IMR-90 (cell line): ENCODE data around the gene NFASC. TPM values are rescaled to one million over a fixed set of nuclear protein-coding genes. Genes with fewer than 3 reads are reported as not detected.

Source experiments
- ATAC-seq: fragments of 200-7000 bp; cut with Tn5 transposase; 2 replicates; pipeline ENCODE4 v1.9.1; 2020; ENCODE audit warnings: low read depth, mild to moderate bottlenecking, moderate library complexity
- BruUV-seq: library from RNA; stranded (reverse); fragments of 400-500 nt; replicated peaks from 2 replicates; lab custom pipeline; 2021; lab: Mats Ljungman, UMichigan
- CTCF ChIA-PET: fragments of 300-600 bp; formaldehyde crosslinking; extraction: SDS; loops from one replicate; lab custom pipeline; 2021; ENCODE audit warnings: antibody characterized with exemption; lab: Yijun Ruan, JAX
- POLR2A ChIA-PET: fragments of 300-600 bp; sonication (Branson Sonifier 250); formaldehyde crosslinking; loops from one replicate; lab custom pipeline; 2022; ENCODE audit warnings: antibody characterized with exemption; ENCODE audit not compliant: unreplicated experiment; lab: Charles Lee
- DNase-seq: peaks from one replicate; pipeline ENCODE4 v3.0.0; 2013
- H2AFZ ChIP-seq: replicated peaks from 2 replicates; pipeline ENCODE3; 2013; ENCODE audit warnings: low read length, mild to moderate bottlenecking; ENCODE audit not compliant: poor library complexity
- H2AK5ac ChIP-seq: 2 replicates; pipeline ENCODE4 v1.6.1; 2013; ENCODE audit warnings: low read depth, low read length, inconsistent platforms
- H2AK9ac ChIP-seq: replicated peaks from 2 replicates; pipeline ENCODE3; 2013; ENCODE audit warnings: mild to moderate bottlenecking, low read depth, low read length, moderate library complexity; ENCODE audit not compliant: poor library complexity
- H2BK120ac ChIP-seq: 2 replicates; pipeline ENCODE4 v1.6.1; 2013; ENCODE audit warnings: low read depth, low read length, inconsistent platforms
- H2BK15ac ChIP-seq: 3 replicates; pipeline ENCODE4 v1.6.1; 2013; ENCODE audit warnings: low read depth, low read length, inconsistent platforms
- H2BK20ac ChIP-seq: 2 replicates; pipeline ENCODE4 v1.6.1; 2013; ENCODE audit warnings: low read depth, mild to moderate bottlenecking, inconsistent platforms, low read length, moderate library complexity
- H2BK5ac ChIP-seq: 2 replicates; pipeline ENCODE4 v1.6.1; 2013; ENCODE audit warnings: mild to moderate bottlenecking, low read depth, low read length, inconsistent platforms; ENCODE audit not compliant: poor library complexity, severe bottlenecking
- H3K14ac ChIP-seq: replicated peaks from 2 replicates; pipeline ENCODE4 v1.6.1; 2013; ENCODE audit warnings: low read depth, low read length, inconsistent platforms
- H3K18ac ChIP-seq: 2 replicates; pipeline ENCODE4 v1.6.1; 2013; ENCODE audit warnings: low read depth, low read length, control low read depth
- H3K23ac ChIP-seq: 2 replicates; pipeline ENCODE4 v1.6.1; 2013; ENCODE audit warnings: low read depth, low read length, inconsistent platforms
- H3K27ac ChIP-seq: 2 replicates; pipeline ENCODE4 v1.5.1; 2013; ENCODE audit warnings: mild to moderate bottlenecking, control low read depth, low read length; ENCODE audit not compliant: insufficient read depth
- H3K27me3 ChIP-seq: 2 replicates; pipeline ENCODE4 v1.6.1; 2013; ENCODE audit warnings: low read length; ENCODE audit not compliant: control insufficient read depth, insufficient read depth
- H3K36me3 ChIP-seq: 2 replicates; pipeline ENCODE4 v1.6.1; 2013; ENCODE audit warnings: low read length, mixed read lengths; ENCODE audit not compliant: control insufficient read depth, insufficient read depth
- H3K4ac ChIP-seq: 2 replicates; pipeline ENCODE4 v1.6.1; 2013; ENCODE audit warnings: low read depth, low read length, inconsistent platforms
- H3K4me1 ChIP-seq: 2 replicates; pipeline ENCODE4 v1.6.1; 2013; ENCODE audit warnings: low read length, mixed read lengths; ENCODE audit not compliant: control insufficient read depth, insufficient read depth
- H3K4me2 ChIP-seq: 2 replicates; pipeline ENCODE4 v1.6.1; 2013; ENCODE audit warnings: low read depth, mild to moderate bottlenecking, control low read depth, low read length, moderate library complexity
- H3K4me3 ChIP-seq: 2 replicates; pipeline ENCODE4 v1.5.1; 2013; ENCODE audit warnings: low read depth, mild to moderate bottlenecking, control low read depth, low read length, moderate library complexity; ENCODE audit not compliant: insufficient read depth
- H3K56ac ChIP-seq: 2 replicates; pipeline ENCODE4 v1.6.1; 2013; ENCODE audit warnings: low read length, inconsistent platforms; ENCODE audit not compliant: insufficient read depth; ENCODE audit errors: extremely low read depth
- H3K79me1 ChIP-seq, 2 experiments: 2 replicates each; pipeline ENCODE4 v1.6.1; 2013; ENCODE audit warnings: low read length in 2 of 2, inconsistent platforms in 1 of 2, low read depth in 1 of 2
- H3K9ac ChIP-seq: 2 replicates; pipeline ENCODE4 v1.6.1; 2013; ENCODE audit warnings: low read depth, low read length, control low read depth
- H3K9me1 ChIP-seq: 2 replicates; pipeline ENCODE4 v1.6.1; 2013; ENCODE audit warnings: low read length, inconsistent platforms; ENCODE audit not compliant: insufficient read depth
- H3K9me3 ChIP-seq: 2 replicates; pipeline ENCODE4 v1.6.1; 2013; ENCODE audit warnings: low read length; ENCODE audit not compliant: control insufficient read depth, insufficient read depth
- H4K20me1 ChIP-seq: 2 replicates; pipeline ENCODE4 v1.6.1; 2013; ENCODE audit warnings: low read length, inconsistent platforms; ENCODE audit not compliant: insufficient read depth
- H4K5ac ChIP-seq: 2 replicates; pipeline ENCODE4 v1.6.1; 2013; ENCODE audit warnings: mild to moderate bottlenecking, low read depth, low read length, control low read depth
- H4K8ac ChIP-seq, 2 experiments: 2 replicates each; pipeline ENCODE4 v1.6.1; 2013; ENCODE audit warnings: low read depth in 2 of 2, low read length in 2 of 2, control low read depth in 1 of 2, inconsistent platforms in 1 of 2
- H4K91ac ChIP-seq: 2 replicates; pipeline ENCODE4 v1.6.1; 2013; ENCODE audit warnings: low read depth, low read length, inconsistent platforms; ENCODE audit not compliant: insufficient read depth
- RAD21 ChIP-seq: IDR thresholded peaks from 2 replicates; pipeline ENCODE4 v1.6.1; 2012; ENCODE audit warnings: low read length, improper control_type of control experiment
- WGBS, 2 experiments: methylation state at CpG; one replicate each; pipeline versions ENCODE4 v1.1.5 to v1.1.7; 2013; ENCODE audit warnings: missing lambda C conversion rate in 2 of 2; ENCODE audit not compliant: insufficient read length in 1 of 2; ENCODE audit errors: extremely low coverage in 2 of 2; 5-methylcytosine and 5-hydroxymethylcytosine counted together
- dilution Hi-C: fragments of 300-500 bp; cut with HindIII; formaldehyde crosslinking; loops from one replicate; pipeline ENCODE4 v1.14.3; 2018; ENCODE audit warnings: low sequenced_read_pairs; ENCODE audit not compliant: unreplicated experiment
- in situ Hi-C: fragments of 300-500 bp; cut with MboI; formaldehyde crosslinking; loops from 3 replicates; pipeline ENCODE4 v1.14.3; 2019; ENCODE audit warnings: low sequenced_read_pairs, inconsistent platforms, mixed read lengths
- intact Hi-C: fragments of 100-400 bp; cut with micrococcal nuclease; formaldehyde crosslinking; loops from 2 replicates; pipeline ENCODE4 v1.10.0; 2022
- polyA plus RNA-seq, 3 experiments: library from polyadenylated mRNA; depleted of rRNA; stranded (reverse); fragments of >200 nt; gene quantifications; 2 replicates each; pipeline ENCODE4 v1.2.3, GENCODE V29; 2012; ENCODE audit warnings: low replicate concordance in 1 of 3
- total RNA-seq: library from RNA; depleted of rRNA; stranded (reverse); fragments of >200 nt; gene quantifications from 2 replicates; pipeline ENCODE4 v1.2.3, GENCODE V29; 2012
- TF ChIP-seq, protein P1 (sequence below): fragments of 150-350 bp; IDR thresholded peaks from 2 replicates; pipeline ENCODE4 v1.6.1; 2016; ENCODE audit warnings: low read depth, mild to moderate bottlenecking, low read length, moderate library complexity, borderline replicate concordance

NFASC gene
- total and polyA plus RNA-seq, 2 of the 4 experiments (the other 2 are of a cell fraction): 0.18 to 0.79 TPM

DNA sequence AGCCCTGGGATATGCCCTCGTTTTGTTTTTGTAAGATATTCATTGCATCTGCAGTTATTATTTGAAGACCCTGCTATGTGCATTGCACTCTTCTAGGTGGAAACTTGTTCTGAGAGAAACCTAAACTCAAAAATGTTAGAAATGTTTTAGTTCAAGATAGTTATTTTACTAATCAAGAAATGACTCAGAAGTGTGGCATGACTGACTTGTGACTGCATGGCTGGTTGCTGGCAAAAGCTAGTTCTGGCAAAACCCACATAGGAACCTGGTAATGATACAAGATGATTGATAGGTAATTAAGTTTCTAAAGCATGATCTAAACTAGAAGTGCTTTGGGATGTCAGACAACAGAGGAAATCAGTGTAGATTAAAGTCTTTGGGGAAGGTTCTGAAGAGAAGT is 33.8 kb upstream of the NFASC start:
- no peak overlapping the region for H3K56ac ChIP-seq
- no peaks in the 10 kb centered on the region for H3K36me3 ChIP-seq
- H4K20me1 ChIP-seq: no peaks in the 10 kb centered on the region
- no peak overlapping the region for H3K27ac ChIP-seq
- H3K79me1 ChIP-seq: no peaks in the 10 kb centered on the region
- no peak overlapping the region for H2BK20ac ChIP-seq
- no peak overlapping the region for H2AK5ac ChIP-seq
- no peak overlapping the region for H2BK5ac ChIP-seq
- H2BK15ac ChIP-seq: no peak overlapping the region
- no peak overlapping the region for H3K18ac ChIP-seq
- DNase-seq (no peak), ATAC-seq (no peak)
- no peak overlapping the region for H2AK9ac ChIP-seq
- in situ Hi-C loops (no loop called here), dilution Hi-C loops (no loop called here), intact Hi-C loops (no loop called here)
- H3K9me1 ChIP-seq: no peaks in the 10 kb centered on the region
- no TSS peak for BruUV-seq
- H3K4me3 ChIP-seq: no peak overlapping the region
- ChIA-PET CTCF (no interaction called here), POLR2A (no interaction called here)
- WGBS, 2 experiments: no CpG with 5 or more reads among the region's 1 CpG
- H2BK120ac ChIP-seq: no peak overlapping the region
- no peak overlapping the region for H4K8ac ChIP-seq
- no peak overlapping the region for H4K91ac ChIP-seq
- no peak overlapping the region for H4K5ac ChIP-seq
- H2AFZ ChIP-seq: no peak overlapping the region
- no peak overlapping the region for H3K23ac ChIP-seq
- TF ChIP-seq RAD21: no peak
- TF ChIP-seq, protein P1, sequence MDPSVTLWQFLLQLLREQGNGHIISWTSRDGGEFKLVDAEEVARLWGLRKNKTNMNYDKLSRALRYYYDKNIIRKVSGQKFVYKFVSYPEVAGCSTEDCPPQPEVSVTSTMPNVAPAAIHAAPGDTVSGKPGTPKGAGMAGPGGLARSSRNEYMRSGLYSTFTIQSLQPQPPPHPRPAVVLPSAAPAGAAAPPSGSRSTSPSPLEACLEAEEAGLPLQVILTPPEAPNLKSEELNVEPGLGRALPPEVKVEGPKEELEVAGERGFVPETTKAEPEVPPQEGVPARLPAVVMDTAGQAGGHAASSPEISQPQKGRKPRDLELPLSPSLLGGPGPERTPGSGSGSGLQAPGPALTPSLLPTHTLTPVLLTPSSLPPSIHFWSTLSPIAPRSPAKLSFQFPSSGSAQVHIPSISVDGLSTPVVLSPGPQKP: no peak
- 0 out of 2 replicates have a peak, but pooled peaks cover 2% of the 10 kb centered on the region for H3K27me3 ChIP-seq
- no peak overlapping the region for H3K9ac ChIP-seq
- H3K14ac ChIP-seq: no peak overlapping the region
- H3K4me2 ChIP-seq: no peak overlapping the region
- no peak overlapping the region for H3K4ac ChIP-seq
- H3K4me1 ChIP-seq: no peaks in the 10 kb centered on the region
- H3K9me3 ChIP-seq: no peaks in the 10 kb centered on the region
